ENCODE measurements around the gene TIRAP. TPM values are rescaled to one million over a fixed set of nuclear protein-coding genes. Genes with fewer than 3 reads are reported as not detected.

TIRAP gene
- total and polyA plus RNA-seq, 9 of the 15 experiments (the other 6 are each of a cell fraction or from before 2014, with no cell fraction given), result 0.60 to 8.7 (median 3.7) TPM

GRCh38 chr11:126282736-126283591, at the start of gene TIRAP (continued):
- TF ChIP-seq ARID1B (IDR thresholded peaks at IDR 0.05) (no peak), FOS (IDR thresholded peaks at IDR 0.05; ENCODE audit: extremely low read depth, insufficient read length) (no peak), CGGBP1 (CRISPR knock-in tag; IDR thresholded peaks at IDR 0.05) (no peak), THRAP3 (IDR thresholded peaks at IDR 0.05; ENCODE audit: borderline replicate concordance) (no peak), CCAR2 (IDR thresholded peaks at IDR 0.05; ENCODE audit: low read depth, low read length) (no peak), KDM2B (CRISPR knock-in tag; IDR thresholded peaks at IDR 0.05) (no peak), RBM25 (IDR thresholded peaks at IDR 0.05; ENCODE audit: low read depth, low read length, severe bottlenecking) (no peak), HSF4 (CRISPR knock-in tag; IDR thresholded peaks at IDR 0.05; ENCODE audit: borderline replicate concordance) (no peak), SRSF7 (optimal IDR thresholded peaks at IDR 0.05; ENCODE audit: low read depth, low read length) (no peak), ZNF785 (CRISPR knock-in tag; IDR thresholded peaks at IDR 0.05) (no peak), ZNF311 (CRISPR knock-in tag; IDR thresholded peaks at IDR 0.05) (no peak), MAX (CRISPR knock-in tag; IDR thresholded peaks at IDR 0.05) (no peak), XRCC4 (IDR thresholded peaks at IDR 0.05; ENCODE audit: extremely low read depth, insufficient read depth, insufficient read length) (no peak), TCF7L2 (IDR thresholded peaks at IDR 0.05; ENCODE audit: low read depth, low read length) (no peak), CBFA2T2 (conservative IDR thresholded peaks at IDR 0.05) (no peak), SNRNP70 (optimal IDR thresholded peaks at IDR 0.05; ENCODE audit: low read depth, low read length) (no peak), STAT5B (CRISPR knock-in tag; IDR thresholded peaks at IDR 0.05) (no peak), ZBTB26 (CRISPR knock-in tag; IDR thresholded peaks at IDR 0.05) (no peak), ZBTB2 (IDR thresholded peaks at IDR 0.05) (no peak), GMEB1 (CRISPR knock-in tag; IDR thresholded peaks at IDR 0.05) (no peak), CREB5 (CRISPR knock-in tag; IDR thresholded peaks at IDR 0.05) (no peak), CREBBP (IDR thresholded peaks at IDR 0.05; ENCODE audit: low read depth, low read length) (no peak), KLF6 (CRISPR knock-in tag; IDR thresholded peaks at IDR 0.05; ENCODE audit: borderline replicate concordance) (no peak)

All from K562 (cell line).